GM04504 (cell line): ENCODE measurements around the gene PARVG.

Experiments
- DNase-seq: peaks from one replicate; pipeline ENCODE4 v3.0.0-alpha.2; 2012; ENCODE audit warnings: low read depth

PARVG gene

GRCh38 chr22:44245438-44245837, 64.7 kb downstream of the PARVG start:
- no peak for DNase-seq

GRCh38 chr22:44245867-44246266, 65.1 kb downstream of the PARVG start:
- no peak for DNase-seq

GRCh38 chr22:44246615-44247326, 66.0 kb downstream of the PARVG start:
- DNase-seq, result no peak

DNA sequence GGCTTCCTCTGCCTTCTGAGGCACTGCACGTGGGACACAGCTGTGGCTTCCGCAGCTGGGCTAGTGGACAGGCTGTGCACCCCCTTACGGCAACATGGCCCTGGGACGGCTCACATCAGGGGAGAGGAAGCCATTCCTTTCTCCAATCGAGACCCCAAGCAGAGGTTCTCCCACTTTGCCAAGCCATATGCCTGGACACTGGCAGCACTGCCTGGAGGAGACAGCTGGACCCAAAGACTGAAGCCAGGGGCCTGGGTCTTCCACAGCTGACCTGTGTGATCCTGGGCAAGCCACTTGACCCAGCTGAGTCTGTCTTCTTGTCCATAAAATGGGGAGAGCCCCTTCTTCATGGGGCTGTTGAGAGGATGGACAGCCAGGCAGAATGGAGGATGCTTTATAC, 66.6 kb downstream of the PARVG start:
- DNase-seq, result no peak

DNA sequence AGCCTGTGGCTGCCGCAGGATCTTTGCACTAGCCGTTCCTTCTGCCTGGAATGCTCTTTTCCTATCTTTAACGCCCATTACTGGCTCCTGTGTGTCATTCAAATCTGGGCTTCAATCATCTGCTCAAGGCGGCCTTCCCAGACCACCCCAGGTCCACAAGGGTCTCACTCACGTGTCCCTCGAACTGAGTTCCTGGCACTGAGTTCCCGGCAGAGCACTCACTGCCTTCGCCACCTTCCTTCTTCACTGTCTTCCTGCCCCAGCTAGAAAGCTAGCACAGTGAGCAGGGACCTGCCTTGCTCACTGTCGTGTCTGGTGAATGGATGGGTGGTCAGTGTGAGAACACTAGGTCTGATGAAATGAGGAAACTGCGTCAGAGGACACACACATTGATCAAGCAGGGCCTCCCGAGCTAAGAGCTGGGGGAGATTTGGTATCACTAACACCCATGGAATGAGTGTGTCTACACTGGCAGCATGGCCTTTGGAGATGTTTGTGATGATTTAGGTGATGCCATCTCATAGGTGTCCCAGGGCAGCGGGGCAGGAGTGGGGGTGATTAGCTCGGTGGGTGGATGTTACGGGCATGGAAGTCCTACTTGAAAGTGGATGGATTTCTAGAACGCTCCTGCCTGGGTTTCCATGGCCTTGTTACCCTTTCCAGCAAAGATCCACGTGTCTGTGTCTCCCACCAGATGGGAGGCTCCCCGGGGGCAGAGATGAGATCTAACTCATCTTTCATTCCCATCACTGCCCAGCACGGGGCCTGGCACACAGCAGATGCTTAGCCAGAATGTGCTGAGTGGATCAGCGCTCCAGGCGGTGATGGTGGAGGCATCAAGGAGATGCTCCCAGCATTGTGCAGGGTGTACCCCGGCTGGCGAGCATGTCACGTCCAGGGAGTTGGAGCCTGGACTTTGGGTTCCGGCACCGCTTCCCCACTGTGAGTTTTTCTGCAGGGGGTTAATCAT, 67.5 kb downstream of the PARVG start:
- DNase-seq, result no peak

GRCh38 chr22:44248926-44249325, 68.2 kb downstream of the PARVG start:
- DNase-seq, result no peak

GRCh38 chr22:44249376-44250147, 68.8 kb downstream of the PARVG start:
- DNase-seq, result no peak

DNA sequence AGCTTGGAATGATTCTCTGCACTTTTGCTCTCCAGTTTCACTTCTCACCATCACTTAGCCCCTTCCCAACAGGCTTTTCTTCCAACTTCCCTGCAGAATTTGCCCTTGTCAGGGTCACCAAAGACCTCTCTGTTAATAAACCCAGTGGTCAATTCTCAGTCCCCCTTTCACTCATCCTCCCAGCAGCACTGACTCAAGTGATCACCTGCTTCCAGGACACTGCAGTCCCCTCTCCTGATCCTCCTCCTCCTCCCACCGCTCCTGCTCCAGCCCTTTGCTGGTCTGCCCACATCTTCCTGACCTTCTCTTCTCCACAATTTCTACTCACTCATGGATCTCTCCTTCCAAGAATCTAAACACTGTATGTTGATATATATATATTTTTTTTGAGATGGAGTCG, 74.1 kb downstream of the PARVG start:
- DNase-seq, result no peak

DNA sequence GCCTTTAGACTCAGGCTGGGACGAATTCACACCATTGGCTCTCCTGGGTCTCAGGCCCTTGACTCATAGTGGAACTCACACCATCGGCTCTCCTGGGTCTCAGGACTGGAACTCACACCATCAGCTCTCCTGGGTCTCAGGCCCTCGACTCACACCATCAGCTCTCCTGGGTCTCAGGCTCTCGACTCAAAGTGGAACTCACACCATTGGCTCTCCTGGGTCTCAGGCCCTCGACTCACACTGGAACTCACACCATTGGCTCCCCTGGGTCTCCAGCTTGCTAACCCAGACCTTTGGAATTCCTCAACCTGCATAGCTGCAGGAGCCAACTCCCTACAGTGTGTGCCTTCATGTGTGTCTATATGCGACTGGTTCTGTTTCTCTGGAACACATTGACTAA, 75.4 kb downstream of the PARVG start:
- DNase-seq, result no peak

DNA sequence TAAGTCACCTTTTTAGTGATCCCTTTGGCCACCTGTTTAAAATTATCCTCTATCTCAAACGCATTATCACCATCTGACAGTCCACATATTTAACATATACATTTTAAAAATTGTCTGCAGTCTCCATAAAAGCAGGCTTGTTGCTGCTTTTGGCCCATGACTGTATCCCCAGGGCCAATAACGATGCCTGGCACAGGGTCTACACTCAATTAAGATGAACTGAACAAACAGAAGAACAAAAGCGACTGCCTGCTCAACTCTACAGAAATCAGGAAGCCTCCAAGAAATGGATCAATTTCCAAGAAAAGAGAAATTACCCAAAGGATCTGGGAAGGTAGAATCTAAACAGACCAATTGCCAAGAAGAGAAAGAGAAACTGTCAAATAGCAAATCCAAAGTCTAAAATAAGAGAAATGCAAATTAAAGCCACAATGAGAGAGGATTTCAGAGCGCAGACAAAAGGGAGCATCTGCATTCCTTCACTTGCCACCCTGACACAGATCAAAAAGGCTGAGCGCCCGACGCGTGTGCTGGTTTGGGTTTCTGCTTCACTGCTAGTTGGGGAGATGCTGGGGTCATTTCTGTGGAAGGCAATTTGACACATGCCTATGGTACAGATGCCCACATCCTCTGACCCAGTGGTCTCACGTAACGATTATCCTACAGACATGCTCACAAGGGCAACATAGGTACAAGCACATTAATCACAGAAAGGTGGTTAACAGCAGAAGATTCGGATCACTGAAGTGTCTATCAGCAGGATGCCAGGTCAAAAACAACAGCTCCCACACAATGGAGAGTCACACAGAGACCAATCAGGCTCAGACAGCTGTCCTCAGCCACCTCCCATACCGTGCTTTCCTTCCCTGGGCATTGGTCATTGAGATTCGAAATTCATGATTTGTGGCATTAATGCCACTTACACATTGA, 76.1 kb downstream of the PARVG start:
- DNase-seq, result no peak
